H1 (cell line): ENCODE measurements around the gene MTX3. TPM values are rescaled to one million over a fixed set of nuclear protein-coding genes. Genes with fewer than 3 reads are reported as not detected.

Experiments used
- CTCF ChIA-PET: fragments of 300-600 bp; sonication (Branson Sonifier 250); formaldehyde crosslinking; loops from one replicate; lab custom pipeline; 2021; ENCODE audit not compliant: partially characterized antibody; lab: Charles Lee
- POLR2A ChIA-PET: fragments of 300-600 bp; sonication (Branson Sonifier 250); formaldehyde crosslinking; loops from one replicate; lab custom pipeline; 2021; ENCODE audit warnings: inconsistent platforms; ENCODE audit not compliant: partially characterized antibody; lab: Charles Lee
- DNase-seq, 2 experiments: peaks; one replicate each; pipeline versions ENCODE4 v3.0.0 to v3.0.0-alpha.2; 2010 to 2022; ENCODE audit warnings: low spot score in 2 of 2, low read depth in 1 of 2, mixed read lengths in 1 of 2
- FAIRE-seq: peaks from 2 replicates; lab custom pipeline; 2011; peaks lifted over from hg19 to GRCh38; lab: Jason Lieb, UNC
- H2AFZ ChIP-seq: 2 replicates; pipeline ENCODE4 v1.8.1; 2012; ENCODE audit warnings: low read length, inconsistent platforms
- H2AK5ac ChIP-seq: 2 replicates; pipeline ENCODE4 v1.6.1; 2013; ENCODE audit warnings: low read depth, low read length
- H2BK120ac ChIP-seq: replicated peaks from 2 replicates; pipeline ENCODE3; 2013; ENCODE audit warnings: low read depth, low read length, inconsistent platforms
- H2BK12ac ChIP-seq: 2 replicates; pipeline ENCODE4 v1.6.1; 2013; ENCODE audit warnings: low read depth, low read length
- H2BK15ac ChIP-seq: 2 replicates; pipeline ENCODE4 v1.6.1; 2013; ENCODE audit warnings: low read length
- H2BK20ac ChIP-seq: 2 replicates; pipeline ENCODE4 v1.6.1; 2013; ENCODE audit warnings: low read length
- H2BK5ac ChIP-seq: 2 replicates; pipeline ENCODE4 v1.6.1; 2013; ENCODE audit warnings: low read depth, low read length
- H3K14ac ChIP-seq: 2 replicates; pipeline ENCODE4 v1.6.1; 2013; ENCODE audit warnings: inconsistent platforms; ENCODE audit not compliant: insufficient read length
- H3K18ac ChIP-seq: 2 replicates; pipeline ENCODE4 v1.6.1; 2013; ENCODE audit warnings: low read length; ENCODE audit errors: extremely low read depth
- H3K23ac ChIP-seq: 2 replicates; pipeline ENCODE4 v1.6.1; 2013; ENCODE audit warnings: inconsistent platforms; ENCODE audit not compliant: insufficient read length
- H3K23me2 ChIP-seq: 2 replicates; pipeline ENCODE4 v1.6.1; 2013; ENCODE audit warnings: low read depth, low read length
- H3K27ac ChIP-seq: 2 replicates; pipeline ENCODE4 v1.6.1; 2011; ENCODE audit warnings: low read depth, low read length, inconsistent platforms
- H3K27me3 ChIP-seq, 4 experiments: replicated peaks in 1 of 4; 1 replicate in 1 of 4; 2 replicates in 3 of 4; pipeline versions ENCODE4 v1.6.1 to v1.8.1; 2011 to 2013; ENCODE audit warnings: low read length in 3 of 4, mild to moderate bottlenecking in 3 of 4, inconsistent platforms in 2 of 4, mixed read lengths in 2 of 4, moderate library complexity in 1 of 4; ENCODE audit not compliant: control insufficient read depth in 3 of 4, insufficient read depth in 3 of 4; ENCODE audit errors: extremely low read depth in 1 of 4
- H3K36me3 ChIP-seq, 4 experiments: 2 replicates each; pipeline versions ENCODE4 v1.6.1 to v1.8.1; 2011 to 2013; ENCODE audit warnings: mild to moderate bottlenecking in 4 of 4, low read length in 3 of 4, moderate library complexity in 2 of 4, control low read depth in 1 of 4, inconsistent platforms in 1 of 4; ENCODE audit not compliant: insufficient read depth in 4 of 4, control insufficient read depth in 2 of 4
- H3K4ac ChIP-seq: replicated peaks from 2 replicates; pipeline ENCODE3; 2013; ENCODE audit warnings: low read length, low read depth, mixed read lengths, inconsistent platforms; ENCODE audit not compliant: insufficient read length
- H3K4me1 ChIP-seq, 4 experiments: replicated peaks in 1 of 4; 1 replicate in 1 of 4; 2 replicates in 3 of 4; pipeline versions ENCODE4 v1.6.1 to v1.8.1; 2011 to 2013; ENCODE audit warnings: low read length in 3 of 4, inconsistent platforms in 2 of 4, mixed read lengths in 1 of 4; ENCODE audit not compliant: insufficient read depth in 4 of 4, control insufficient read depth in 3 of 4
- H3K4me2 ChIP-seq, 2 experiments: 2 replicates each; pipeline versions ENCODE4 v1.6.1 to v1.8.1; 2011 to 2013; ENCODE audit warnings: low read depth in 2 of 2, low read length in 2 of 2, control low read depth in 1 of 2, inconsistent platforms in 1 of 2, mild to moderate bottlenecking in 1 of 2; ENCODE audit not compliant: insufficient read depth in 1 of 2
- H3K4me3 ChIP-seq, 4 experiments: fragments of 200-600, 300-600 bp in 1 of 4; sonication (generic), shearing (Covaris generic), sonication (Bioruptor Twin) in 1 of 4; 2 replicates each; pipeline versions ENCODE4 v1.5.1 to v1.8.1; 2011 to 2016; ENCODE audit warnings: low read length in 4 of 4, low read depth in 3 of 4, control low read depth in 2 of 4, inconsistent platforms in 2 of 4, mild to moderate bottlenecking in 2 of 4, mixed read lengths in 1 of 4, moderate library complexity in 1 of 4; ENCODE audit not compliant: insufficient read depth in 2 of 4; ENCODE audit errors: extremely low read depth in 1 of 4
- H3K56ac ChIP-seq: replicated peaks from 2 replicates; pipeline ENCODE3; 2013; ENCODE audit warnings: low read depth, mild to moderate bottlenecking, mixed read lengths, low read length, inconsistent platforms; ENCODE audit not compliant: insufficient read length
- H3K79me1 ChIP-seq: 2 replicates; pipeline ENCODE4 v1.6.1; 2013; ENCODE audit warnings: low read depth, low read length, control low read depth
- H3K79me2 ChIP-seq, 2 experiments: 2 replicates each; pipeline versions ENCODE4 v1.6.1 to v1.8.1; 2012 to 2013; ENCODE audit warnings: low read length in 2 of 2, mild to moderate bottlenecking in 2 of 2, inconsistent platforms in 1 of 2; ENCODE audit not compliant: insufficient read depth in 2 of 2, control insufficient read depth in 1 of 2
- H3K9ac ChIP-seq, 4 experiments: replicated peaks in 1 of 4; 1 replicate in 1 of 4; 2 replicates in 3 of 4; pipeline versions ENCODE4 v1.6.1 to v1.8.1; 2011 to 2013; ENCODE audit warnings: low read depth in 3 of 4, low read length in 3 of 4, control low read depth in 2 of 4, mild to moderate bottlenecking in 2 of 4, moderate library complexity in 2 of 4, inconsistent platforms in 1 of 4; ENCODE audit errors: extremely low read depth in 1 of 4
- H3K9me3 ChIP-seq, 2 experiments: 2 replicates each; pipeline versions ENCODE4 v1.6.1 to v1.8.1; 2012 to 2013; ENCODE audit warnings: mild to moderate bottlenecking in 2 of 2, moderate library complexity in 2 of 2, control low read depth in 1 of 2, inconsistent platforms in 1 of 2, low read depth in 1 of 2, low read length in 1 of 2, mixed read lengths in 1 of 2; ENCODE audit not compliant: insufficient read depth in 2 of 2
- H4K20me1 ChIP-seq, 2 experiments: replicated peaks in 1 of 2; 2 replicates each; pipeline versions ENCODE3 to v1.8.1; 2011 to 2013; ENCODE audit warnings: inconsistent platforms in 2 of 2, low read length in 2 of 2, mild to moderate bottlenecking in 1 of 2; ENCODE audit not compliant: insufficient read depth in 2 of 2, control insufficient read depth in 1 of 2
- H4K5ac ChIP-seq: 2 replicates; pipeline ENCODE4 v1.6.1; 2013; ENCODE audit warnings: low read length, low read depth, mixed read lengths, inconsistent platforms; ENCODE audit not compliant: insufficient read length
- H4K8ac ChIP-seq: 2 replicates; pipeline ENCODE4 v1.8.0; 2013; ENCODE audit warnings: mild to moderate bottlenecking, moderate library complexity, low read length, inconsistent platforms; ENCODE audit not compliant: insufficient read depth; ENCODE audit errors: extremely low read depth
- H4K91ac ChIP-seq: replicated peaks from 2 replicates; pipeline ENCODE3; 2013; ENCODE audit warnings: low read length, mixed read lengths, inconsistent platforms; ENCODE audit not compliant: insufficient read length
- ASH2L ChIP-seq: fragments of 200-600, 300-600 bp; sonication (generic); IDR thresholded peaks from one replicate; pipeline ENCODE4 v1.7.1; 2017; ENCODE audit warnings: low read length
- CHD2 ChIP-seq: IDR thresholded peaks from 2 replicates; pipeline ENCODE4 v1.6.1; 2012; ENCODE audit warnings: low read length, improper control_type of control experiment
- CTCF ChIP-seq, 3 experiments: IDR thresholded peaks; 1 replicate in 2 of 3; 2 replicates in 1 of 3; pipeline versions ENCODE4 v1.5.1 to v1.6.1; 2011; ENCODE audit warnings: low read length in 3 of 3, mild to moderate bottlenecking in 3 of 3, inconsistent platforms in 2 of 3, low read depth in 1 of 3, moderate library complexity in 1 of 3; ENCODE audit not compliant: insufficient read depth in 1 of 3; ENCODE audit errors: control extremely low read depth in 1 of 3
- GABPA ChIP-seq: IDR thresholded peaks from 2 replicates; pipeline ENCODE4 v1.6.1; 2011; ENCODE audit warnings: mild to moderate bottlenecking, low read length, moderate library complexity, borderline replicate concordance; ENCODE audit not compliant: insufficient read depth
- HDAC2 ChIP-seq, 2 experiments: fragments of 300-600 bp in 1 of 2; sonication (generic) in 1 of 2; IDR thresholded peaks; 2 replicates each; pipeline ENCODE4 v1.6.1; 2011 to 2012; ENCODE audit warnings: low read depth in 2 of 2, low read length in 2 of 2, mild to moderate bottlenecking in 2 of 2, moderate library complexity in 2 of 2, borderline replicate concordance in 1 of 2, inconsistent platforms in 1 of 2
- MAX ChIP-seq: IDR thresholded peaks from 2 replicates; pipeline ENCODE4 v1.6.1; 2012; ENCODE audit warnings: inconsistent platforms
- POLR2AphosphoS5 ChIP-seq: IDR thresholded peaks from 2 replicates; pipeline ENCODE4 v1.6.1; 2011; ENCODE audit warnings: low read depth, low read length
- SRF ChIP-seq: IDR thresholded peaks from 2 replicates; pipeline ENCODE4 v1.6.1; 2011; ENCODE audit warnings: mild to moderate bottlenecking, low read depth, low read length, moderate library complexity
- TAF1 ChIP-seq: IDR thresholded peaks from 2 replicates; pipeline ENCODE4 v1.6.1; 2011; ENCODE audit warnings: mild to moderate bottlenecking, low read depth, low read length
- YY1 ChIP-seq: IDR thresholded peaks from 2 replicates; pipeline ENCODE4 v1.6.1; 2011; ENCODE audit warnings: low read depth, mild to moderate bottlenecking, low read length
- WGBS, 2 experiments: shearing (Covaris generic) in 1 of 2; methylation state at CpG; one replicate each; pipeline versions ENCODE4 v1.1.6 to v1.1.7; 2013 to 2015; ENCODE audit warnings: low lambda C conversion rate in 2 of 2, mixed read lengths in 2 of 2, inconsistent platforms in 1 of 2, low coverage in 1 of 2, missing lambda C conversion rate in 1 of 2; ENCODE audit not compliant: insufficient replicate concordance in 2 of 2, insufficient coverage in 1 of 2, insufficient read length in 1 of 2; ENCODE audit errors: extremely low coverage in 1 of 2, missing lambda C conversion rate in 1 of 2; 5-methylcytosine and 5-hydroxymethylcytosine counted together
- polyA plus RNA-seq, 7 experiments: library from polyadenylated mRNA; depleted of rRNA in 3 of 7; stranded (reverse) in 5 of 7; unstranded in 2 of 7; fragments of >200 nt in 5 of 7; fragments of 200-250 nt in 2 of 7; gene quantifications; 1 replicate in 5 of 7; 2 replicates in 1 of 7; 4 replicates in 1 of 7; pipeline versions ENCODE4 v1.2.1 to v1.2.3, GENCODE V29; 2011 to 2013; ENCODE audit warnings: missing spikeins in 2 of 7, mixed read lengths in 2 of 7
- total RNA-seq: library from RNA; stranded (reverse); fragmentation: NEBNext Ultra II Directional; extraction: Animal tissue kit (Norgen Biotek cat#: 25700); gene quantifications from 2 replicates; pipeline ENCODE4 v1.2.1, GENCODE V29; 2021

The MTX3 gene
- total and polyA plus RNA-seq, 2 of the 8 experiments (the other 6 are each of a cell fraction or from before 2014, with no cell fraction given) = 9.4 to 28.8 TPM

- no peak for FAIRE-seq
- Histone ChIP-seq H3K79me1 (no peaks in the 10 kb centered on the region), H2AK5ac (no peak overlapping the region), H2BK5ac (no peak overlapping the region), H3K14ac (no peak overlapping the region), H3K4me3 (no peak overlapping the region), H3K56ac (no peak overlapping the region), H4K20me1 (no peaks in the 10 kb centered on the region), H3K4me1 (no peaks in the 10 kb centered on the region), H3K27me3 (no peaks in the 10 kb centered on the region), H4K8ac (no peak overlapping the region), H4K91ac (no peak overlapping the region), H3K36me3 (no peaks in the 10 kb centered on the region), H3K4ac (no peak overlapping the region), H2BK20ac (no peak overlapping the region), H3K23ac (no peak overlapping the region), H3K27ac (no peak overlapping the region), H2BK15ac (no peak overlapping the region), H2BK12ac (no peak overlapping the region), H2AFZ (peak overlapping the region; percentile 95), H3K4me2 (no peak overlapping the region), H3K9me3 (no peaks in the 10 kb centered on the region), H2BK120ac (no peak overlapping the region), H4K5ac (no peak overlapping the region), H3K79me2 (no peaks in the 10 kb centered on the region), H3K18ac (no peak overlapping the region), H3K9ac (no peak overlapping the region), H3K23me2 (no peaks in the 10 kb centered on the region)
- 87% methylated on average over 3 of the region's 3 CpGs; no CpG with 5 or more reads in 1 of the 2 experiments for WGBS, 2 experiments
- no peak for DNase-seq
- ChIA-PET POLR2A (interaction anchor here (1.8 kb wide), 1 partner anchor 52 kb away, joined by 4 read pairs; the partner anchor contains the start of gene MTX3), CTCF (interaction anchor here (0.7 to 2.5 kb wide), 3 partner anchors 9 to 811 kb away, joined by 3 to 12 read pairs (median 4); no protein-coding TSS in a partner anchor)
- TF ChIP-seq ASH2L (no peak), MAX (no peak), GABPA (no peak), HDAC2 (IDR thresholded peaks at IDR 0.05; ENCODE audit: borderline replicate concordance in 1 of 2, low read depth in 2 of 2, low read length in 2 of 2) (no peak), YY1 (no peak), TAF1 (no peak), CTCF (IDR thresholded peaks at IDR 0.05; ENCODE audit: control extremely low read depth in 1 of 3, insufficient read depth in 1 of 3, low read depth in 1 of 3, low read length in 3 of 3) (no peak), SRF (no peak), POLR2AphosphoS5 (no peak), CHD2 (no peak)
These were observed 52.6 kb downstream of the MTX3 start for GRCh38 chr5:79938468-79938867.
